GOT3 (cell line): Measurements from ENCODE around the gene CGB3.
"Not testable (repeated sequence)": the region's sequence is repeated elsewhere in the genome, so short reads cannot be mapped to it uniquely, and the experiment has no call there.

ENCODE experiments used
- DNase-seq: peaks from one replicate; lab custom pipeline; 2025; ENCODE audit warnings: mixed read lengths; lab: John Stamatoyannopoulos, UW

The CGB3 gene

DNA sequence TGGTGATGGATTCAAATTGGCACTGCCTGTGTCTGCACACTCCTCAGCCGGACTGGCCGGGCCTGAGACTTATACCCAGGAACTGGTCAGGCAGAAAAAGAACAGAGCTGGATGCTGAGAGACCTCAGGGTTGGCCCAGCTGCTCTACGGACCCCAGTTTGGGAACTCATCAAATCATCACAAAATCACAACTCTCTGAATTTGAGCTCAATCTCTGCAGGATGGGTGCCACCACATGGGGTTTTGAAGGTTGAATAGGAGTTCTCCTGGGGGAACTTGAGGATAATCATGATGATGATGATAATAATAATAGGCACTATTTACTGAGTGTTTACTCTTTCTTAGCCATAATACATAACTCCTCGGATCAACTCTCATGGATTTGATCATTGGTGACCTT lies 18.5 kb upstream of the CGB3 start:
- DNase-seq = not testable (repeated sequence)

DNA sequence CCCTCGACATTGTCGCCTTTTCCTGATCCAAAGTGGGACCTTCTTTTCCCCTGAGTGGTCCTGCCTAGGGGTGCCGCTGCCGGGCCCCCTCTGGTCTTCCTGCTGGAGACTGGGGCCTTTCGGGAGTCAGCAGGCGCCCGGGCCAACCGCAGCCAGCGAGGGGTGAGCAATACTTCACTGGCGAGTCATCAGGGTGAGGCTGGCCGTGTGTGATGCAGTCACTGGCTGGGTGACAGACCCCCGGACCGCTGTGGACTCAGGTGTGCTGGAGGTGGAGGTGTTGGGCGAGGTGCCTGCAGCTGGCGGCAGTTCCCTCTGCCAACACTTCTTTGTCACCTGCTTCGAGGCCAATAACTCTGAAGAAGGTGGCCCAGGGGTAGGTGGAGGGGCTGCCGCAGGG lies 18.0 kb upstream of the CGB3 start:
- no peak for DNase-seq

DNA sequence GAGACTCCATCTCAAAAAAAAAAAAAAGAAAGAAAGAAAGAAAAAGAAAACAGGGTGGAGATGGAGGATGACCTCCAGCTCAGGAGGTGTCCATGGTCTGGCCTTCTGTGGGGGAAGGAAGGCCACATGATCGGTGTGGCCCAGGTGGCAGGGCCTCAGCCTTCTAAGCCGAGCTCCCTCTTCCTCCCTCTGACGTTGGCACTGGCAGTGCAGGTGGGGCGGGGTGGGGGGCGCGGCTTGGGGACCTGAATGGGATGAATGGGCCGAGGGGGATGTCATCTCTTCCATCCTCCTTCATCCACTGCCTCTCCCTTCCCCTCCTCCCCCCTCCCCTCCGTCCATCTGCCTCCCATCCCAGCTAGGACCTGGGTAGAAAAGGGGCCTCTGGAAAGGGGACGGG lies 15.6 kb upstream of the CGB3 start:
- not testable (repeated sequence) for DNase-seq

DNA sequence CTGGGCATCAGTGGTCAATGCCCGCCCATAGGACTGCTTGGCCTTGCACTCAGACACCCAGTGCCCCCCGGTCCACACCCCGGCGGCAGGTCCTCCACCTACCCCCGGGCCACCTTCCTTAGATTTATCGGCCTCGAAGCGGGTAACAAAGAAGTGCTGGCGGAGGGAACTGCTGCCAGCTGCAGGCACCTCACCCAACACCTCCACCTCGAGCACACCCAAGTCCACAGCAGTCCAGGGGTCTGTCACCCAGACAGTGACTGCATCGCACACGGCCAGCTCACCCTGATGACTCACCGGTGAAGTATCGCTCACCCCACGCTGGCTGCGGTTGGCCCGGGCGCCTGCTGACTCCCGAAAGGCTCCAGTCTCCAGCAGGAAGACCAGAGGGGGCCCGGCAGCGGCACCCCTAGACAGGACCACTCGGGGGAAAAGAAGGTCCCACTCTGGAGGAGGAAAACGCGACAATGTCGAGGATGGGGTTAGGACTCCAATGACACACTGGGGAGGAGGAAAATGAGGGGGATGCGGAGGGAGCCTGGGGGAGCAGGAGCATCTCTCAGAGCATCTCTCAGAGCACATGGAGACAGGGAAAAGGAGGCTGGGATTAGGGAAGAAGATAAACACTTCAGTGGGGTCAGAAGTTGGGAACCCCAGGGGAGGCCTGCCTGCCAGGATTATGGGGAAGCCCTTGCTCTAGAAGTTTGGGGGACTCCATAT lies 14.6 kb upstream of the CGB3 start:
- DNase-seq = not testable (repeated sequence)

DNA sequence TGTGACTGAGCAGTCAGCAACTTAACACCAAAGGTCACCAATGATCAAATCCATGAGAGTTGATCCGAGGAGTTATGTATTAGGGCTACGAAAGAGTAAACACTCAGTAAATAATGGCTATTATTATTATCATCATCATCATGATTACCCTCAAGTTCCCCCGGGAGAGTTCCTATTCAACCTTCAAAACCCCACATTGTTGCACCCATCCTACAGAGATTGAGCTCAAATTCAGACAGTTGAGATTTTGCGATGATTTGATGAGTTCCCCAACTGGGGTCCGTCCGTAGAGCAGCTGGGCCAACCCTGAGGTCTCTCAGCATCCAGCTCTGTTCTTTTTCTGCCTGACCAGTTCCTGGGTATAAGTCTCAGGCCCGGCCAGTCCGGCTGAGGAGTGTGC lies 14.0 kb upstream of the CGB3 start:
- DNase-seq = not testable (repeated sequence)

DNA sequence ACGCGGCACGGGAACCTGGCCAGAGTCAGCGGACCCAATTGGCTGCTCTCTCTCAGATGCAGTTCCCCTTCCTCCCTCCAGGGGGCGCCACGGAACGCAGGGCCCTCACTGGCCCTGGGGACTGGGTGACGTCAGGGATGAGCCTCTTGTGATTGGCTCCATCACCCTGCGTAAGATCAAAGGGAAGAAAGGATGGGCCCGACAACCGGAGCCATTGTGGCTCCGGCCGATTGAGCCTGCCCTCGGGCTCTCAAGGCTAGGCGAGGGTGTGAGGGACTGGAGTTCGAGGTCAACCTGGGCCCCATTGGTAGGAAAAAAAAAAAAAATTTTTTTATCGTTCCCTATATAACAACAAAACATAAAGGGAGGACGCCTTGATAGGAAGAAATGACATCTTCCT lies 12.7 kb upstream of the CGB3 start, which contains the start of gene CGB1:
CGB1 (minus strand) TSS at position 81 of the 400 bp plus-strand sequence. CDS start 184 bp downstream, outside the sequence.
- not testable (repeated sequence) for DNase-seq

DNA sequence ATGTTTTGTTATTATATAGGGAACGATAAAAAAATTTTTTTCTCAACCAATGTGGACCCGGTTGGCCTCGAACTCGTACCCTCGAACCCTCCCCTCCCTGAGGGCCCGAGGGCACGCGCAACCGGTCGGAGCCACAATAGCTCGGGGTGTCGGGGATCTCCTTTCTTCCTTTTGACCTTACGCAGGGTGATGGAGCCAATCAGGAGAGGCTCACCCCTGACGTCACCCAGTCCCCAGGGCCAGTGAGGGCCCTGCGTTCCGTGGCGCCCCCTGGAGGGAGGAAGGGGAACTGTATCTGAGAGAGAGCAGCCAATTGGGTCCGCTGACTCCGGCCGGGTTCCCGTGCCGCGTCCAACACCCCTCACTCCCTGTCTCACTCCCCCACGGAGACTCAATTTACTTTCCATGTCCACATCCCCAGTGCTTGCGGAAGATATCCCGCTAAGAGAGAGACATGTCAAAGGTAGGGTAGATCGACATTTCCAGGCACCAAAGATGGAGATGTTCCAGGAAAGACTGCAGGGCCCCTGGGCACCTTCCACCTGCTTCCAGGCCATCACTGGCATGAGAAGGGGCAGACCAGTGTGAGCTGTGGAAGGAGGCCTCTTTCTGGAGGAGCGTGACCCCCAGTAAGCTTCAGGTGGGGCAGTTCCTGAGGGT lies 7.6 kb upstream of the CGB3 start, which contains the start of gene CGB2:
CGB2 (plus strand) TSS at position 249 of the 660 bp plus-strand sequence; CDS start at position 455, 206 bp downstream.
- DNase-seq = not testable (repeated sequence)

DNA sequence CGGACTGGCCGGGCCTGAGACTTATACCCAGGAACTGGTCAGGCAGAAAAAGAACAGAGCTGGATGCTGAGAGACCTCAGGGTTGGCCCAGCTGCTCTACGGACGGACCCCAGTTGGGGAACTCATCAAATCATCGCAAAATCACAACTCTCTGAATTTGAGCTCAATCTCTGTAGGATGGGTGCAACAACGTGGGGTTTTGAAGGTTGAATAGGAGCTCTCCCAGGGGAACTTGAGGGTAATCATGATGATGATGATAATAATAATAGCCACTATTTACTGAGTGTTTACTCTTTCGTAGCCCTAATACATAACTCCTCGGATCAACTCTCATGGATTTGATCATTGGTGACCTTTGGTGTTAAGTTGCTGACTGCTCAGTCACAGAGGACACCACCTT lies 6.2 kb upstream of the CGB3 start:
- not testable (repeated sequence) for DNase-seq

DNA sequence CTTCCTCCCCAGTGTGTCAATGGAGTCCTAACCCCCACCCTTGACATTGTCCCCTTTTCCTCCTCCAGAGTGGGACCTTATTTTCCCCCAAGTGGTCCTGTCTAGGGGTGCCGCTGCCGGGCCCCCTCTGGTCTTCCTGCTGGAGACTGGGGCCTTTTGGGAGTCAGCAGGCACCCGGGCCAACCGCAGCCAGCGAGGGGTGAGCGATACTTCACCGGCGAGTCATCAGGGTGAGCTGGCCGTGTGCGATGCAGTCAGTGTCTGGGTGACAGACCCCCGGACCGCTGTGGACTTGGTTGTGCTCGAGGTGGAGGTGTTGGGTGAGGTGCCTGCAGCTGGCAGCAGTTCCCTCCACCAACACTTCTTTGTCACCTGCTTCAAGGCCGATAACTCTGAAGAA lies 5.6 kb upstream of the CGB3 start:
- not testable (repeated sequence) for DNase-seq

DNA sequence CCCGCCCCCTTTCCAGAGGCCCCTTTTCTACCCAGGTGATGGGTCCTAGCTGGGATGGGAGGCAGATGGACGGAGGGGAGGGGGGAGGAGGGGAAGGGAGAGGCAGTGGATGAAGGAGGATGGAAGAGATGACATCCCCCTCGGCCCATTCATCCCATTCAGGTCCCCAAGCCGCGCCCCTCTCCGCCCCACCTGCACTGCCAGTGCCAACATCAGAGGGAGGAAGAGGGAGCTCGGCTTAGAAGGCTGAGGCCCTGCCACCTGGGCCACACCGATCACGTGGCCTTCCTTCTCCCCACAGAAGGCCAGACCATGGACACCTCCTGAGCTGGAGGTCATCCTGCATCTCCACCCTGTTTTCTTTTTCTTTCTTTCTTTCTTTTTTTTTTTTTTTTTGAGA lies 4.6 kb upstream of the CGB3 start:
- DNase-seq = not testable (repeated sequence)

DNA sequence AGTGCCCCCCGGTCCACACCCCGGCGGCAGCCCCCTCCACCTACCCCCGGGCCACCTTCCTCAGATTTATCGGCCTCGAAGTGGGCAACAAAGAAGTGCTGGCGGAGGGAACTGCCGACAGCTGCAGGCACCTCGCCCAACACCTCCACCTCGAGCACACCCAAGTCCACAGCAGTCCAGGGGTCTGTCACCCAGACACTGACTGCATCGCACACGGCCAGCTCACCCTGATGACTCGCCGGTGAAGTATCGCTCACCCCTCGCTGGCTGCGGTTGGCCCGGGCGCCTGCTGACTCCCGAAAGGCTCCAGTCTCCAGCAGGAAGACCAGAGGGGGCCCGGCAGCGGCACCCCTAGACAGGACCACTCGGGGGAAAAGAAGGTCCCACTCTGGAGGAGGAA lies 1.5 kb upstream of the CGB3 start:
- DNase-seq = not testable (repeated sequence)

DNA sequence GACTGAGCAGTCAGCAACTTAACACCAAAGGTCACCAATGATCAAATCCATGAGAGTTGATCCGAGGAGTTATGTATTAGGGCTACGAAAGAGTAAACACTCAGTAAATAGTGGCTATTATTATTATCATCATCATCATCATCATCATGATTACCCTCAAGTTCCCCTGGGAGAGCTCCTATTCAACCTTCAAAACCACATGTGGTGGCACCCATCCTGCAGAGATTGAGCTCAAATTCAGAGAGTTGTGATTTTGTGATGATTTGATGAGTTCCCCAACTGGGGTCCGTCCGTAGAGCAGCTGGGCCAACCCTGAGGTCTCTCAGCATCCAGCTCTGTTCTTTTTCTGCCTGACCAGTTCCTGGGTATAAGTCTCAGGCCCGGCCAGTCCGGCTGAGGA lies 955 bp upstream of the CGB3 start:
- DNase-seq = not testable (repeated sequence)

DNA sequence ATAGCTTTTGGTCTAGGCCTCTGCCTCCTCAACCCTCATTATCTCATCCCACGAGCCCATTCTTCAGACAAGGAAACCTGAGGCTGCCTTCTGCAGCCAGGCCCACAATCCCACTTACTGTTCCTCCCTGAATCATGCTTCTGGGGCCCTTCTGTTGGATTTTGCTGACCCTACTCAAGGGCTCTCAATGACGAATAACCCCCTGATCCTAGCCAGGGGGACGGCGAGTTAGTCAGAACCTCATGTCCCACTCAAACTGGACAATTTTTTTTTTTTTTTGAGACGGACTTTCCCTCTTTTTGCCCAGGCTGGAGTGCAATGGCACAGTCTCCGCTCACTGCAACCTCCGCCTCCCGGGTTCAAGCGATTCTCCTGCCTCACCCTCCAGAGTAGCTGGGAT lies 2.0 kb downstream of the CGB3 start:
- DNase-seq = no peak

DNA sequence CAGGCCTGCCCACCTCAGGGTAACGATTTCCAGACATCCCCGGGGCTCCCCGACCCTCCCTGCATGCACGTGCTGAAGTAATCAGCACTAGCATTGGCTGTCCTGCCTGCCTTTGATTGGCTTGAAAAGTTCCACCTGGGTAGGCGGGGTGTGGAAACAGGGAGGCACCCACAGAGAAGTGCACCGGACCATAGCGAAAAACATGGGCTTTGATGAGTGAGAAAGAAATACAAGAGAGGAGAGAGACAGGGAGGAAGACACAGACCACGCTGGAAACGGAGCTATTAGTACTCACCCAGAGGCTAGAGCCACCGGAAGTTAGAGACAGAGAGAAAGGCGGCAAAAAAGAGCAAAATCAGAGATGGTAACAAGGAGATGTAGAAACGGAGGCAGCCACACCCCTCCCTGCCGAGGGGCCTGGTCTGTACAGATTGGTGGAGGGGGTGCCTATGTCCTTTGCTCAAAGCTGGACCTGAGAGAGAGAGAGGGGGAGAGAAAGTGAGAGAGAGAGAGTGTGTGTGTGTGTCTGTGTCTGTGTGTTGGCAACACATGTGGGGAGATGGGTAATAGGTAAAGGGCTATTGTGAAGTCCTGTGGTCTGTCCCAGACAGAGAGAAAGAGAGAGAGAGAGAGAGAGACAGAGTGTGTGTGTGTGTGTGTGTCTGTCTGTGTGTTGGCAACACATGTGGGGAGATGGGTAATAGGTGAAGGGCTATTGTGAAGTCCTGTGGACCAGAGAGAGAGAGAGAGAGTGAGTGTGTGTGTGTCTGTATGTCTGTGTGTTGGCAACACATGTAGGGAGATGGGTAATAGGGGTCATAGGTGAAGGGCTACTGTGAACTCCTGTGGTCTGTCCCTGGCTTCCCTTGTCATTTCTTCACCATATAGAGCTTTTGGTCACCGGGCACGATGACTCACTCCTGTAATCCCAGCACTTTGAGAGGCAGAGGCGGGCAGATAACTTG lies 2.9 kb downstream of the CGB3 start:
- DNase-seq = no peak

DNA sequence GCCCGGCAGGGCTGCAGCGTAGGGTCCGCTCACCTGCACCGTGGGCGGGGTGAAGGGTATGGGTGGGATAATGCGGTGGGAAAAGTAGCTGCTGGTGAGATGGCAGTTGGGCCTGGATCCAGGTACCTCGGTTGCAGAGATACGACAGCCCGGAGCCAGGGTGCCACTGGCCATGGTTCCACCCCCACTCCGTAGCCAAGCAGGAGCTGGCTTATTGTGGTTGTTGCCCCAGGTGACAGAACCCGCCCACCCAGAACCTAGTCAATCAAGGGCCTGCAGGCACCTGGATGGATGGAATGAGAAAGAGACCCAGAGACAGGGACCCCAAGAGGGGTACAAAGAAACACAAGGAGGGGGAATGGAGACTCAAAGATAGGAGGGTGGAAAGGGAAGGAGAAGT lies 3.8 kb downstream of the CGB3 start:
- DNase-seq = no peak

DNA sequence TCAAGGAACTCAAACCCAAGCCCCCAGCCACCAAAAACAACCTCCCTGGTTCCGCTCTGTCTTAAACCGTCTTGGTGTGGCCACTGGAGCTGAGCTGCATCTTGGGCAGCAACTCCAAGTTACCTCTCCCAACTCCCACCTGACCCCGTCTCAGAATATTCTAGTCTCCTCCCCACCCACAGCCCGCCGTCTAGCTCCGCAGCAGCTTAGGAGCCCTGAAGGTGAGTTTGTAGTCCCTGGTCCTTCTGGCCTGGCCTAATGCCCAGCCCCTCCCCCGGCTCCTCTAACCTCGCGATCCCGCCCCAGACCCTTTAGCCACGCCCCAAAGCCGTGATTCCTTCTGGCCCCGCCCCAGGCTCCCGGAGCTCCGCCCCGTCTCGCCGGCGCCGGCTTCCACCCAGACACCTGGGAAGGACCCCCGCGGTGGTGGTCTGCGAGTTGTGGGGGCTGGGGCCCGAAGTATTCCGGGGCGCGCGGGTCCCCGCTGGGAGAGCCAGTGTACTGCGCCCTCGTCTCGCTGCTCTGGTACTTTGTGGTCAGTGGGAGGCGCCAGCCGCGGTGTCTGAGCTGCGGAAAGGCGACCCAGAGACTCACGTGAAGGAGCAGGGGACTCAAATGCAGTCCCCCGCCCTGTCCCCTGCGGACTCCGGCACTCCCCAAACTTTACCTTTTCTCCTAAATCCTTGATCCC lies 4.7 kb downstream of the CGB3 start:
- no peak for DNase-seq

DNA sequence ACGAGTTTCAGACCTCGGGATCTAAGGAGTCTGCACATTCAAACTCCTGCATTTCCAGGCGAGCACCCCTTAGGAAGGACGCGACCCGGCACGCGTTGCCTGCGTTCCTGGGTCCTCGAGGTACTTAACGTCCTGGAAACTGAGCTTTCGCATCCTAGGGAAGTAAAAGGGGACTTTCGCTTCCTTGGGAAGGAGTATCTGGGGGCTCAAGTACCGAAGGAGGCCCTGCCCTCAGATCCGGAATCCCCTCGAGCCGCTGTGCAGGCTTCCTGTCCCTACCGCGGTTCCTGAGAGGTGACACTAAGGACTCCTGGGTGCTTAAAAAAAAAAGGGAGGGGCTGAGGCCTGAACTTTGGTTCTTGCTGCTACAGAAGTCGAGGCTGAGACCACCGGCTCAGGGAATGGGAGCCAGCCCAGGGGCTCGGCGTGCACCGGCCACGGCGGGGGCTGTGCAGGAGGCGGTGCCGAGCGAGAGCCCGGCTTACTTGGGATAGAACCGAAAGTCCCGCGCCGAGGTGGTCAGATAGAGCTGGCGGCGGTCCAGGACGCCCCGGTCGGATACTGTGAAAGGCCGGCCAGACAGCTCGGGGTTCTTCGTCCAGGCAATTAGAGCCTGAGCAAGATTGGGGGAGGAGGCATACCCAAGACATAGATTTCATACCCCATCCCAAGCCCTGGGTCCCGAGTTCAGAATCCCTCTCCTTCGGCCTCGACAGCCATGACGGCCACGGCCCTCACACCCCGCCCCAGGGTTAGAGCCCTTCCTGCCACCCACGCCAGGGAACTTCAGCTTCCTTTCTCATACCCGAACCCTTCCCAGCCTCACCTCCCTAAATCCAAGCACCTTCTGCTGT lies 5.5 kb downstream of the CGB3 start:
- DNase-seq = not testable (repeated sequence)

DNA sequence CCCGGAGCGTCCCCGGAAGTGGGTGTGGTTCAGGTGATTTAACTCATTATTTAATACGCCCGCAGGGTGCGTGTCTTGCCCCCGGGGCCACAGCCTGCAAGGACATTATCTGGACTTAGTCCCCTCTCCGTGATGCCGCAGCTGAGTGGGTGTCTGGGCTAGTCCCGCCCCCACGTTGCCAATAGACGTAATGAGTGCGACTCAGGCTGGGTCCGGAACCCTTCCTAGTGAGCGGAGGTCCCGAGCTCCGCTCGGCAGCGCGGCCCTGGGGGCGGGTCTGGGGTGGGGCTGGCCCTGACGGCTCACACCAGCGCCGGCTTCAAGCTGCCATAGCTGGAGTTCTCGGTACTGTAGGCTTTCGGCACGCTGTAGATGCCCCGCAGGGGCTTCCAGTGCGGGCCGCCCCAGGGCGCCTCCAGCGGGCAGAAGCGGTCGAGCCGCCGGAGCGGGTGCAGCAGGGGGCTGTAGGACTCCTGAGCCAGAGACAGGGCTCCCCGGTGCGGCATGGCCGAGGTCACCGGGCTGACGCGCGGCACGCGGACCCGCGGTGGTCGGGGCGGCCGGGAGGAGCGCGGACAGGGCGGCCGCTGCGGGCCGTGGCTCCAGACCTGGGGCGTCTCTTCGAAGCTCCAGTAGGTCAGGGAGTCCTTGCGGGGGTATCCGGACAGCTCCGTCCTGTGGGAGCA lies 6.3 kb downstream of the CGB3 start:
- no peak for DNase-seq

DNA sequence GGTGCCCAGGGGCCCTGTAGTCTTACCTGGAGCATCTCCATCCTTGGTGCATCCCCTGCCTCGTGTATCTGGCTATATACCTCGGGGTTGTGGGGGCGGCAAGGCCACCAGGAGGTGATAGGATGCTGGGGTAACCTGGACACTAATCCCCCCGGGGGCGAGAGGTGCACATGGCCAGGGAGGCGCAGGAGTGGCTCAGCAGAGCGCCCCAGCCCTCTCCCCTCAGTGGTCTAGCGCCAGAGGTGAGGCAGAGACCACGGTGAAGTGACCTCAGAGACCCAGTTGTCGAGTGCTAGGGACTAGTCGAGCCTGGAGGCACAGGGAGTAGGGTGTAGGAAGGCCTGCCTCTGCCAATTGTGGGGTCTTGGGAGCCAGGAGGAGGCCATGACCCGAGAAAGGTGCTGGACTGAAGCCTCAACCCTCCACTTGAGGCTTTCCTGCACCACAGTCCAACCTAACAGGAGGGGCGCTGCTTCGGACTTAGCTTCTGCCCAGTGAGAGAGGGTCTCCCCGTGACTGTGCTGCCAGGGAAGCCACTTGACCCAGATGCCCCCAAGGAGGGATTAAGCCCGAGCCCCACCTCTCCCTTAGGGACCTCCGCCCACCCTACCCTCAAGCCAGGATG lies 7.0 kb downstream of the CGB3 start, which contains the start of gene LHB:
LHB (minus strand) TSS at position 51 of the 625 bp plus-strand sequence; CDS start at position 41, 10 bp downstream.
- no peak for DNase-seq
